ENCODE data around the gene PAPOLB.

PAPOLB gene

GRCh38 chr7:4809091-4809591, 52.7 kb downstream of the PAPOLB start:
- no peak overlapping the region for H3K4me3 ChIP-seq (ENCODE audit: low read depth, low read length)
- no peak overlapping the region for H3K9ac ChIP-seq (ENCODE audit: low read length)
- peaks cover 2% of the 10 kb centered on the region; the same call in 1 of the 2 replicates for H3K9me3 ChIP-seq (ENCODE audit: control insufficient read depth, insufficient read depth, low read depth, low read length)
- H3K27me3 ChIP-seq (ENCODE audit: control insufficient read depth, insufficient read depth, low read length): no peaks in the 10 kb centered on the region
- H3K36me3 ChIP-seq (ENCODE audit: control insufficient read depth, insufficient read depth, low read length): no peaks in the 10 kb centered on the region
- H3K4me1 ChIP-seq (ENCODE audit: control insufficient read depth, insufficient read depth, low read length): no peaks in the 10 kb centered on the region; the same call in 1 of the 2 replicates
- H3K27ac ChIP-seq (ENCODE audit: low read depth, low read length): no peak overlapping the region

GRCh38 chr7:4808565-4808964, 53.3 kb downstream of the PAPOLB start:
- H3K4me1 ChIP-seq (ENCODE audit: control insufficient read depth, insufficient read depth, low read length): peaks cover 5% of the 10 kb centered on the region
- no peak overlapping the region for H3K4me3 ChIP-seq (ENCODE audit: low read depth, low read length)
- no peaks in the 10 kb centered on the region for H3K27me3 ChIP-seq (ENCODE audit: control insufficient read depth, insufficient read depth, low read length)
- no peak overlapping the region for H3K9ac ChIP-seq (ENCODE audit: low read length)
- H3K9me3 ChIP-seq (ENCODE audit: control insufficient read depth, insufficient read depth, low read depth, low read length): peaks cover 2% of the 10 kb centered on the region; the same call in 1 of the 2 replicates
- no peak overlapping the region for H3K27ac ChIP-seq (ENCODE audit: low read depth, low read length)
- no peaks in the 10 kb centered on the region for H3K36me3 ChIP-seq (ENCODE audit: control insufficient read depth, insufficient read depth, low read length)

- H3K4me3 ChIP-seq (ENCODE audit: low read depth, low read length): no peak overlapping the region
- peaks cover 2% of the 10 kb centered on the region; the same call in 1 of the 2 replicates for H3K9me3 ChIP-seq (ENCODE audit: control insufficient read depth, insufficient read depth, low read depth, low read length)
- no peaks in the 10 kb centered on the region for H3K36me3 ChIP-seq (ENCODE audit: control insufficient read depth, insufficient read depth, low read length)
- no peaks in the 10 kb centered on the region for H3K27me3 ChIP-seq (ENCODE audit: control insufficient read depth, insufficient read depth, low read length)
- H3K4me1 ChIP-seq (ENCODE audit: control insufficient read depth, insufficient read depth, low read length): peaks cover 6% of the 10 kb centered on the region
- no peak overlapping the region for H3K27ac ChIP-seq (ENCODE audit: low read depth, low read length)
- no peak overlapping the region for H3K9ac ChIP-seq (ENCODE audit: low read length)
Measured at GRCh38 chr7:4808026-4808425, 53.8 kb downstream of the PAPOLB start.
